GM19397 (cell line): ENCODE results near the gene PDIA5.
"Not testable (repeated sequence)": the region's sequence is repeated elsewhere in the genome, so short reads cannot be mapped to it uniquely, and the experiment has no call there.

Experiments
- ATAC-seq: cut with Tn5 transposase; IDR thresholded peaks from one replicate; pipeline ENCODE4 v1.9.1; 2021; ENCODE audit warnings: mild to moderate bottlenecking, moderate library complexity; ENCODE audit not compliant: unreplicated experiment

Gene PDIA5

DNA sequence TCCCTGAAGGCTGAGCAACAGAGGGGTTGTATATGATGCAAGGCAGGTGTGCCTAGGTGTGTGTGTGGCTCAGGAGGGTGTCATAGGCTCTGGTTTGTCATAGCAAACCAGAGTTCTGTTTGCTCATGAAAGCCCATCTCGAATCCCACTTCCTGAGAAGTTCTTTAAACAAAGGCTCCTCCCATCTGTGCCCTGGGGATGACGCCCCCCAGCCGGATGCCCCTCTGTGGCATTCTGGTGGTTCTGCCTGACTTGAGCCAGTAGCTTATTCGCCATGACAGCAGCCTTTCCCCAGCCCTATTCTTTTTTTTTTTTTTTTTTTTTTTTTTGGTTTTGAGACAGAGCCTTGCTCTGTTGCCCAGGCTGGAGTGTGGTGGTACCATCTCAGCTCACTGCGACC is 45.4 kb downstream of the PDIA5 start:
- ATAC-seq, result no peak

DNA sequence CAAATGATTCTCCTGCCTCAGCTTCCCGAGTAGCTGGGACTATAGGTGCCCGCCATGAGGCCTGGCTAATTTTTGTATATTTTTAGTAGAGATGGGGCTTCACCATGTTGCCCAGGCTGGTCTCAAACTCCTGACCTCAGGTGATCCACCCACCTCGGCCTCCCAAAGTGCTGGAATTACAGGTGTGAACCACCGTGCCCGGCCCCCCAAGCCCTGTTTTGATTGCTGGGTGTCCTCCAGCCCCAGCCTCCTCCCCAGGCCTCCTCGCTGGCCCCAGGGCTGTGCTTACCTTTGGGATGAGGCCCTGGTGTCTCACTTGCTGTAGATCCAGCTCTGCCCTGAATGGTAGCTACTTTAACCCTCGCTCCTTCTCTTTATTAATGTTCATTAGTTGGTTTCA is 45.8 kb downstream of the PDIA5 start:
- not testable (repeated sequence) for ATAC-seq

DNA sequence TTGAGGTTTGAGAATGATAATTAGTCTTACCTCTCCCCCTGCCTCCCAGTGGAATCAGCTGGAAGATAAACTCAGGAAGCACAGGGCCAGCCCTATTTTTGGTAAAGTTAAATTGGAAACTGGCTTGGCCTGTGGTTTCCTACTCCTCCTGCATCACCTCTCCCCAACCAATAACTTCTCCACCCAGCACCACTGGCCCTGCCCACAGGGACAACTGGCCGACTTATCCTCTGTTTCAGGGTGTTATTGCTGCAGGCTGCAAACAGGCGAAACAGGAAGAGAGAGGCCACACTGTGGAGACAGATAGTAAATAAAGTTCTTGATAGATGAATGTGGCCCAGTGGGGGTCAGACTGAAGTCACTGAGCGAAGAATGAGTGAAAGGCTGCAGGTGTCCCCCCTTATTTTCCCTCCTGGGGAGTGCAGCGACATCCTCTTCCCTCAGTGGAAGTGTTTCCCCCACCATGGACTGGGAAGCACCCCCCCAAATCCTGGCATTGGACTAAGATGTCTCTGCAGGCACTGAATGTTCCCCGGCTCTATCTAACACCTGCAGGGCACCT is 47.1 kb downstream of the PDIA5 start:
- ATAC-seq, result no peak

DNA sequence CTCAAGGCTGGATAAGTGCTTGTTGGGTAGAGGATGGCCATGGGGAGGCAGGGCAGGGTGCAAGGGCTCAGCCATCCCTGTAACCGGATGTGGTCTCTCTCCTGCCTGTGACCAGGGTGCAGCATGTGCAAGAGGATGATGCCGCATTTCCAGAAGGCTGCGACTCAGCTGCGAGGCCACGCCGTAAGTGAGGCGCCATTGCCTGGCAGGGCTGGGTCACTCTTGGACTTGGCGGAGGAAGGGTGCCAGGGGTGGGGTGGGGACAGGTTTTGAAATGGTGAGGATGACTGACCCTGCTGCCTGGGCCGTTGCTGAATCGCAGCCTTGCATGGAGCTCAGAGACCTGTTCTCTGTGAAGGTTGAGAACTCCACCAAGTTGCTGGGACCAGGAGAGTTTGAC is 49.3 kb downstream of the PDIA5 start:
- ATAC-seq, result no peak

DNA sequence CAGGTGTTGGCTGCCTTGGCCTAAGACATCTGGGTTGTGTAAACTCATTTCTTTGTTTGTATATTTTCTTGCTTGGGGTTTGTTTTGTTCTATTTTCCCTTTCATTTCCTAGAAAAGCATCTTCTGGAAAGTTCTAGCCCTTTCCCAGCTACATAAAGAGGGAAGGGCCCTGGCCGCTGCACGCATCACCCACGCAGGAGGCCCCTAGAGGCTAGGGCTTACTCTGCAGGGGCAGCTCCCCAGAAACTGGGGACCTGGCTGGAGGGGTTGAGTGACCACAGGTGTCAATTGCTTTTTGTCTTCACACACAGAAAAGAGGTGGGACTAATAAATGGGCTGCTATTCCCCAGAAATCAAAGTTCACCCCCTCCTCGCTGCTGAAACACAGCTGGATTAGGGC is 52.6 kb downstream of the PDIA5 start:
- ATAC-seq, result no peak

DNA sequence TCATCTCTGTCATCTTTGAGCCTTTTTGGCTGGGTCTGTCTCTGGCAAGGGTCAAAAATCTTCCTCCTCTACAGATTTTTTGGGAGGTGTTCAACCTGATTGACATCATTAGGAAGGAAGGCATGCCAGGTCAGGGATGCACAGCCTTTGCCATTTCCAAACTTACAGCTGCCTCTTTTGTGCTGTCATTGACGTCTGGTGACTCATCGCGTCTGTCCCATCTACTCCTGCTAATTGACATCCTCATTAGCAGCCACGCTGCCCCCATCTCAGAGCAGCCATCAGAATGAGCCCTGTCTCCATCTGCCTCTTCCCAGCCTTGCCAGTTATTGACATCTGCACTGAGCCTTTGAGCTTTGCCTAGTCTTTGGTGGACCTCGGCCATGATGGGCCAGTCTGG is 53.0 kb downstream of the PDIA5 start:
- ATAC-seq, result no peak

DNA sequence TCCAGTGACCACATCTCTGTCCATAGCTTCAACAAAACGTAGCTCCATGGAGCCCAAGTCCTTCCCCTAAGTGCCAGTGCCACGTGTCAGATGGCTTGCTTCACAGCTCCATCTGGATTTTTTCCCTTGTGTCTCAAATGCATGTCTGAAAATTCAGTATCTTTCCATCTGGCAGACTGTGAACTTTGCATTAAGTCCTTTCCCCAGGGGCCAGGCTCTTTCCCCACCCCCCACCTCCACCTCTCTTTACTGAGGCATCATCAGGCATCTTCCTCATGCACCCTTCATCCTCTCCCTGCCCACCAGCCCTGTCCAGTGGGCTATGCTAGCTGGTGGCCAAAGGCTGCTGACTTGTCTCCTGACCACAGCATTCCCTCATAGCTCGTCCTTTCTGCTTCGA is 53.7 kb downstream of the PDIA5 start:
- ATAC-seq, result no peak

DNA sequence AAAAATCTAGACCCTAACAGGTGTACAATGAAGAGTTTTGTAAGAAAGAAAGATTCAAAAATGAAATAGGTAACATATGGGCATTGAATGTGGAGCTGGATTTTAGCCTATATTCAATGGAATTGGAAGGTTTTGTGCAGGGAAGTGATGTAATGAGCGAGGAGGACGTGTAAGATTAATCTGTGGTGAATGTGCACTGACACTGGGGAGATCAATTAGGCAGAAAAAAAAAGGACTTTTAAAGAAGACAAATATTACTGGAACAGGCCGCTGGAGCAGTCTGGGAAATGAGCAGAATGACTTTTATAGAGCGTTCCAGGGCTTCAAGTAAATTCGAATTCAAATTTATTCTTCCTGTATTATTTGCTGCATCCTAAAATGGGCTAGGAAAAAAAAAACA is 55.2 kb downstream of the PDIA5 start:
- ATAC-seq, result no peak

DNA sequence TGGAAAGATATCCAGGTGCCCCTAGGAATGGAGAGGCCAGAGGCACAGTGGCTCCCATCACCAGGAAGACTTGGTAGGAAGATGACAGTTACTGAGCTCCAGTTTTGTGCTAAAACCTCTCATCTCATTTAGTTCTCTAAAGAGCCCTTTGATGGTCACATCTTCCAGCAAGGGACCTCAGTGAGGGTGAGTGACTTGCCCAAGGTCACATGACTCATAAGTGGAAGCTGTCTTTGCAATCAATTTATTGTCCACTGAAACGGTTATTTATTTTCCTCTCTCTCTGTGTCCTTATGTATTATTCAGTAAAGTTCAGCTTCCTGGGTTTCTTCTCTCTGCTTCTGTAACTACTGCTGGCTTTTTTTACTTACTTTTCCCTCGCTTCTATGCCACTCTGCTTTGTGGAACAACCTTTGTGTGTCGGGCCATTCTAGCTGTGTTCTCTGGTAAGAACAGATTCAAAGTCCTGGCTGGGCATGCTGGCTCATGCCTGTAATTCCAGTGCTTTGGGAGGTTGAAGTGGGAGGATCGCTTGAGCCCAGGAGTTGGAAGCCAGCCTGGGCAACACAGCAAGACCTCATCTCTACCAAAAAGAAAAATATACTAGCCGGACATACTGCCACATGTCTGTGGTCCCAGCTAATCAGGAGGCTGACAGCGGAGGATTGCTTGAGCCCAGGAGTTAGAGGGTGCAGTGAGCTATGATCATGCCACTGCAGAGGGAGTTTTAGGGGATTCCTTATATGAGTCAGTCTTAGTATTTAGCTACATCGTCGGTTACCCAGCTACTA is 55.9 kb downstream of the PDIA5 start:
- ATAC-seq, result no peak

DNA sequence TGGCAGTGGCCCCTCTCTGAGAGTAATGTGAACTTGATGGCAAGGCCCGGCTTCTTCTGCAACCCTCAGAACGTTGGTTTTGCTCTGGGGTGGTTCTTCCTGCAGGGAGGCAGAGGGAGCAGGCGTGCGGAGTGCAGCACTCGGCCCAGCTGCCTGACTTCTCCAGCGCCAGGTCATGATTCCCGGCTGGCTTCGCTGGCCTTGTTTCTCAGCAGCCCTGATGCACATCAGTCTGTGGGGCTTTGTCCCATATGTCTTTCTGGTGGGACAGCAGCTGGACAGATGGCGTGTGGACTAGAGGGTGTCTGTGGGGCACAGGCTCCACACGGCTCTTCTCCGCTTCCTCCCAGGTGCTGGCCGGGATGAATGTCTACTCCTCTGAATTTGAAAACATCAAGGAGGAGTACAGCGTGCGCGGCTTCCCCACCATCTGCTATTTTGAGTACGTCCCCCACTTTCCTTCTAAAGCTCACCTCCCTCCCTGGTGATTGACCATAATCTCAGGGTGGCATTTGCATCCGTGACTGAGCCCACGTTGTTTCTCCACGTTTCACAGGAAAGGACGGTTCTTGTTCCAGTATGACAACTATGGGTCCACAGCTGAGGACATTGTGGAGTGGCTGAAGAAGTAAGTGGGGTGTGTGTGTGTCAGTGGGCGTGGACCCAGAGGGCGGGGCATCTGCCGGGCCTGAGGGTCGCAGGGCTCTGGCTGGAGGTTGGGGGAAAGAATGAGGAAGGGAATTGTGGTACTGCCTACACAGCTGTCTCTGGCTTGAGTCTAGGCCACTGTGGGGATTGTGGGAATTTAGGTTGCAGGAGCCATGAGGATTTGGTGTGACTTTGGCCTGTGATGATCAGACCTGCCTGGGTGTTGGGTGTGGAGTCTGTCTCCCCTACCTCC is 57.1 kb downstream of the PDIA5 start:
- ATAC-seq, result no peak

DNA sequence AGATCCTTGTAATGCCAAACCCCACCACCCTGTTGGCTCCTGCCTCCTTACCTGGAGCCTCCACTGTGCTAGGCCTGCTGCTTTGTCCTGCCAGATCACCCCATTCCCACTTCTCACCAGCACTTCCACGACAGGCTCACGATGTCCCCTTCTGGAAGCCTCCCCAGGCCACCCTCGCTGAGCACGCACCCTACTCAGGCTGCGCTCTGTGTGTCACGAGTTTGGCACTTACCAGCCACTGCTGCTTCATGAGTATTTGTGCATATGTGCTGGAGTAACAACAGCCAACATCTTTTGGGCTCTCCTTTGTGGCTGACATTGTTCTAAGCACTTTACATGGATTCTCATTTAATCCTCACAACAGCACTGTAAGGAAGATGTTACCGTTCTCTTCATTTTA is 58.1 kb downstream of the PDIA5 start:
- ATAC-seq, result no peak

DNA sequence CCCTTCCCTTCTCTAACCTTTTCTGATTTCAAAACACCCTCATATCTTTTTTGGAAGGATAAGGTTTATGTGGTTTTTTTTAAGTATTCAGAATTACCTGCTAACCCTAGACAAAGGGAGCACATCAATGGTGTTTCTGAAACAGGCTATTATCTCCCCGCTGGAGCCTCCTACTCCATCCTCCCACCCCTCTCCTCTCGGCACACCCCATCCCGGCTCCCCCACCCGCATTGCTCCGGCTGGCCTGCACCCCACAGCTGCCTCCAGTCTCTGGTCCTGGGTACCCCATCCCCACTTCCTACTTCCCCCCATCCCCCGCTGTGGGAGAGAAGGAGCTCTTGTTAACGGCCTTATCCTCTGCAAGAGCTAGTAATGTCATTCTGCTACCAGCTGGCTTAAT is 59.2 kb downstream of the PDIA5 start:
- no peak for ATAC-seq

DNA sequence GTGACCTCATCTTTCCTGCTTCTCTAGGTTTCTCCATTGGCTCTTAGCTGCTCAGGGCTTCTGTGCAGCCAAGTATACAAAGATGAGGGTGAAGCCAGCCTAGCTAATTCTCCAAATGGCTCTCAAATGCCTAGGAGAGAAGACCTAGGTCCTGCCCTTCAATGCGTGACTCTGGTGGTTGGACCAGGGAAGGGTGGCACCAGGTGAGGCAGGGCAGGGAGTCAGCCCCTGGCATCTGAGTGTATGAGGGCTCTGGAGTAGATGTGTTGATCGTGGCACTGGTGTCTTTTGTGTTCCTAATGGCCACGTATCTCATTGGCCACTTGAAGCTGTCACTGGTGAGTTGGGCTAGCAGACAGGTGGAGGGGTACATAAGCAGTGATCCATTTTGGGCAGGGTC is 59.8 kb downstream of the PDIA5 start:
- ATAC-seq, result no peak

DNA sequence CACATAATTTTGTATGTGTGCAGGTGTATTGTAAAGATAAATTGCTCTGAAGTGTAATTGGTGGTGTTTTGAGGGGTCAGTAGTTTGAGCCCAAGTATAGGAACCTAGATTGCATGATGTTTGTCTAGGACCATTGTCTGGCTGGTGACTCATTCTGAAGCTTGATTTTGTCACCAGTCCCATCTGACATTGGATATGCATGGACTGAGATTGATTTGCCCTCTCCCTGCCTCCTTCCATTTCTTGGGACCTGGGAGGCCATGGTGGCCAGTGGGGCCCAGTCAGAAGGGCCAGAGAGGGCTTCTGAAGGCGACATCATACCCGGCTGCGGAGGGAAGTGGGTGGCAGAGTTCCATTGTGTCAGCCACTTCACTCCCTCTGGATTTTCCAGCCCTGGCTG is 62.3 kb downstream of the PDIA5 start:
- no peak for ATAC-seq

DNA sequence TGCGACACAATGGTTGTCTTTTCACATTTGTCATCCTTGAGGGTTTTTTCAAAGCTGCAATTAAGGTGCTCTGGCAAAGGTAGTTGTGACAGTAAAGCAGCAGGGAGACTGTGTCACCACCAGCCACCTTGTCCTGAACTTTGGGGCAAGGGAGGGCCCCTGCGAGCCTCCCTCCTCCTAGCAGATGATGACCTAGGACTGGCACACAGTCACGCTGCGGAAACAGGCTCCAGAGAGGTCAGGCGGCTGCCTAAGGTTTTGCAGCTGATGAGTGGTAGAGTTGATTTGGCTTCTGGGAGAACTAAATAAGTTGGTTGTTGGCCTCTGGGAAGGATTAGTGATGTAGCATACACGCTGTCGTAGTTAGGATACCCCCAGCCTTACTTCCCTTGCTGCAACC is 62.7 kb downstream of the PDIA5 start:
- ATAC-seq, result no peak

DNA sequence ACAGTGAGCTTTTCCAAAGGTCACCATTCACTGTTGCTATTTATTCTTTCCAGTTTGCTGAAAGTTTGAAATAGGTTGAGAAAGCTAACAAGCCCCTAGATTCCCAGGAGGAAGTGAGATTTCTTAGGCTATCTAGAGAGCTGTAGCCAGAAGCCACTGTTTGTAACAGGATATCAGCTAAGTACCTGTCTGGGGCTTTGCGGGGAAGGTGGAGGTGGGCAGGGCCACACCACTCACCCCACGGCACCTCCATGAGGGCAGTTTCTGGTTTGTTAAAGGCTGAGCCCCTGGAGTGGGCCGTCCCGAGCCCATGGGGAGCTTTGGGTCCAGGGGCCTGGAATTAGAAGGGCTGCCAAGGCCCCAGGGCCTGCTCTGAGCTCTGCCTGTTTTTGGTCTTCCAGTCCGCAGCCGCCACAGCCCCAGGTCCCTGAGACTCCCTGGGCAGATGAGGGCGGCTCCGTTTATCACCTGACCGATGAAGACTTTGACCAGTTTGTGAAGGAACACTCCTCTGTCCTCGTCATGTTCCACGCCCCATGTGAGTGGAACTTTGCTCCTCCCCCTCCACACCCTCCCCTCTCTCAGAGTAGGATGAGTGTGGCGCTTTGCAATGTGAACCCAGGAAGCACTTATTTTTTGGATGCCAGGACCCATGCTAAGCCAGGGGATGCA is 63.4 kb downstream of the PDIA5 start:
- ATAC-seq, result no peak

DNA sequence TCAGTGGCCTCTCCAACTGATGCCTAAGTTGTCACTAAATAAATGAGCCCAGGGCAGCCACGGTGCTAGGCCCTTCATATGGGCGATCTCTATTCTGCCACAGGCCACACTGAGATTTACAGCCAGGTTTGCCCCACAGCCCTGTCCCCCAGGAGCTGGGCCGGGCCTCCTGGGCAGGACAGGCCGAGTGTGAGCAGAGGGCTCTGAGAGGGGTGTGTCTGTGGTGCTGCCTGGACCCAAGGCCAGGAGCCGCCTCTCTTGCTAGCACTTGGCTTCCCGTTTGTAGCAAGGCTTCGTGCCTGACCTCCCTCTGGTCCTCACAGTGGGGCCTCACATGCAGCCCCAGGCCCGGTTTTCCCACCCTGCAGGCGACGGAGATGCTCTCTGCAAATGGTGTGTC is 67.8 kb downstream of the PDIA5 start:
- ATAC-seq, result no peak

DNA sequence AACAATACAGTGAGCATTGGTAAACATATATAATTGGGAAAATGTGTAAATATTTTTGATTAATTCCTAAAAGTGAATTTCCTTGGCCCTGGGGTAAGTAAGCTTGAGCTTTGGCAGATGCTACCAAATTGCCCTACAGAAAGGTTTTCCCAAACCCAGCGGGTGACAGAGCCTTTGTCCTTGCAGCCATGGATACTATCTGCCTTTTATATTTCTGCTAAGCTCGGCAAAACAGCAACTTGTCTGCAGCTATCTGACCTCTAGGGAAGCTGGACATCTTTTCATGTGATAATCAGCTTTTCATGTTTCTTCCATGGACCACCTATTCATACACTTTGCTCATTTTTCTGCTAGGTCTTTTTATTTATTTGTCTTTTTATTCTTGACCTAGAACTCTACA is 70.2 kb downstream of the PDIA5 start:
- no peak for ATAC-seq

DNA sequence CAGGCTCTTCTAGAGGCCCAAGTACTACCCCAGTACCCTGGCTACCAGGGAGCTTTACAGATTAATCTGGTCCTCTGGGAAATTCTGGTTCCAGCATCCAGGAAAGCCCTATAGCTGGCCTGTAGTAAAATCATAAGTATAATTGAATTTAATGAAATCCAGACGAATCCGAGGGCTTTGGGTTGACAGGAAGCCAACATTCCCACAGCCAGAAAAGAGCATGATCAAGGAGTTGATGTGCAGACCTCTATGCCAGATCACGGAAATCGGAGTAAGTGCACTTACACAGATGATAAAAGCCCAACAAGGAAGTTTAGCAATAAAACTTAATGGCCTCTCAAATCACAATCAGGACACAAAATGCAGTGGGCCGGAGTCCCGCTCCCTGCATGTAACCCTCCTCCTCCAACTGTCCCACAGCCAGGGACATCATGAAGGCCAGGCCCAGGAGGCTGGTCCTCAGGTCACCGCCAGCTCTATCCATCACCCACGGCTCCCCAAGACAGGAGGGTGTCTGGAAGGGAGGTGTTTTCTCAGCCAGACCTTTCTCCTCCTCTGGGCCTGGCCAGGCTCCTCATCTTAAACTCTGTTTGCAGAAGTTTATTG is 72.1 kb downstream of the PDIA5 start:
- ATAC-seq, result no peak

DNA sequence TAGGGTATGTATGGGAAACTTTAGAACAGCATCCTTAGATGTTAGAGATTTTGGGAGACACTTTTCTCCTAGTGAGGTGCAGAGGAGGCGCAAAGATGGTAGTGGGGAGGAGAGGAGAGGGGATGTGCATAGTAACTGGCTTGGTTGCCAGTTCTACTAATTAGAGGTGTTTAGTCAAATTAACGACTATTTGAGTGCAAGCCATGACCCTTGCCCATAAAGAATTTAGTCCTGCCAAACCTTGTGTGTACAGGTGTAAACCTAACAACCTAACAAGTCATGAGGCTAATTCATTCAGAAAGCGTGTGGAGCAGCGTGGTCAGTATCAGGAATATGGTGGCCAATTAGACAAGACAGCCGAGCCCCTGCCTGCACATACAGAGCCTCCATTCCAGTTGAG is 72.7 kb downstream of the PDIA5 start:
- no peak for ATAC-seq

DNA sequence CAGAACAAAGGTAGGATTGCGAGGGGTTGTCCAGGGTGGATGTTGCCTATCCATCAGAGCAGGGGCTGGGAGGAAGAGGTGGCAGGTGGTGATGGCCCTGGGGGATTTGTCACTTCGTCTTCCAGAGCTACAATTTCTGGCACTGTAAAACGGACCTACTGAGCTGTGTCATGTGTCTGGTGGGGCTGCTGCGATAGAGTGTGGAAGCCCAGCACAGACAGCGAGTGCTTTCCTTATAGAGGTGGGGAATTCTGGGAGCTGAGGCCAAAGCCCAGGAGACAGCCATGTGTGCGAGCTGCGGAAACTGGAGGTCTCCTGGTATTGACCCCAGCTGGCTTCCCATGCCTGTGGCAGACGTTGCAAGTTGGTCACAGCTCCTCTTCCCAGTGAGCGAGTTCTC is 73.7 kb downstream of the PDIA5 start:
- ATAC-seq, result no peak
